Urothelium cell line (cell line): ENCODE measurements around the gene AATK.
"Not testable (repeated sequence)": the region's sequence is repeated elsewhere in the genome, so short reads cannot be mapped to it uniquely, and the experiment has no call there.

ENCODE experiments used
- DNase-seq: peaks from one replicate; pipeline ENCODE4 v3.0.0; 2011; ENCODE audit warnings: low spot score, mixed read lengths
- FAIRE-seq: peaks from 2 replicates; lab custom pipeline; 2011; peaks lifted over from hg19 to GRCh38; lab: Jason Lieb, UNC

The AATK gene

DNA sequence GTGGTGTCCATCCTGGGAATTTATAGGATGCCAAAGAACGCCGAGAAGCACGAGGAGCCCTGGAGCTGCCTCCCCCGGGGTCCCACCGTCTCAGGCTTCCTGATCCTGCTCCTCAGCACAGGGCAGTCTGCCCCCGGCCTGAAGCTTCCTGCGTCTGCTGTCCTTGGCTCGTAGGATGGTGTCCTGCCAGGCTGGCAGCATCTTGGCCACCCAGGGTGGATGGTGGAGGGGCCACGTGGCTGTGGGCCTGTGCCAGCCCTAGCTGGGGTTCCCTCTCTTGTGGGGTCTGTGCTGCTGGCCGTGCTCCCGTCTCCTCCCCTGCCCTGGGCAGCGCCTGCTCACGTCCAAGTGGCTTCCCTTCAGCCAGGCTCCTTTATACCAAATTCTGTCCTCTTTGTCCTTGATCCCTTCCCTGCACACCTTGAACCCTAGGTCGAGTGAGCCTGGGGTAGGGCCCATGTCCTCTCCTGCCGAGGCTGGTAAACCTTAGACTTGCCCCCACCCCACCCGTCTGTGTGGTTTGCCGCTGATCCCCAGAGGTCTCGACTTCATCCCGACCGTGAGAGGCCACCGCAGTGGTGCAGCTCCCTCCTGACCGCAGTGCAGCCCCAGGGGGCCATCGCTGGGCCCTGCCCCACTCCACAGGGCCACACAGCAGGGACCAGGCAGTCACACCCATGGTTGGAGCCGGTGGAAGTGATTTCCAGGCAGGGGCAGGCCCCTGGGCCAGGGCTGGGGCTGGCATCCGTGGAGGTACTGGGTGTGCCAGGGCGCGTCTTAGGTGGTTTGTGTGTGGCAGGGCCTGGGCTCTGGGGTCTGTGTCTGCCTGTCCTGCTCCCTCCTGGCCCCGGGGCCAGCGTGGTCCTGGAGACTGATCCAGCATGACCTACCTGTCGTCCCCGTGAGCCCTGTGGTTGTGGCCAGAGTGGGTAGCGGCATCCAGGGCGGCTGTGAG, 84.5 kb downstream of the AATK start:
- FAIRE-seq (no peak), DNase-seq (no peak)

DNA sequence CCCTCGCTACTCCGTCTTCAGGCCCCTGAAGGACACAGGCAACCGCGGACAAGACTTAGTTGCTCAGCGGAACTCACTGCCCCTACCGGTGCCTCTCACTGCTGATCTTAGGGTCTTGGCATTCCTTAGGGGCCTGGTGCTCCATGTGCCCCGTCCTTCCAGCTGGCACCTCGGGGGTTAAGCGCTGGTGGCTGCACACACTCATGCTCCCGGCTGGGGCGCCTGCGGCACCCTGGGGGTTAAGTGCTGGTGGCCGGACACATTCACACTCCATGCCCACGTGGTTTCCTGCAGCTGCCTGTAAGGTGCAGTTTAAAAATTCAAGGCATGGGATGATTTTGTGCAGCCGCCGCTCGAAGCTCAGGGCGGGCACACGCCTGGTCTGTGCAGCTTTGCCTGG, 86.0 kb downstream of the AATK start:
- FAIRE-seq (no peak), DNase-seq (no peak)

DNA sequence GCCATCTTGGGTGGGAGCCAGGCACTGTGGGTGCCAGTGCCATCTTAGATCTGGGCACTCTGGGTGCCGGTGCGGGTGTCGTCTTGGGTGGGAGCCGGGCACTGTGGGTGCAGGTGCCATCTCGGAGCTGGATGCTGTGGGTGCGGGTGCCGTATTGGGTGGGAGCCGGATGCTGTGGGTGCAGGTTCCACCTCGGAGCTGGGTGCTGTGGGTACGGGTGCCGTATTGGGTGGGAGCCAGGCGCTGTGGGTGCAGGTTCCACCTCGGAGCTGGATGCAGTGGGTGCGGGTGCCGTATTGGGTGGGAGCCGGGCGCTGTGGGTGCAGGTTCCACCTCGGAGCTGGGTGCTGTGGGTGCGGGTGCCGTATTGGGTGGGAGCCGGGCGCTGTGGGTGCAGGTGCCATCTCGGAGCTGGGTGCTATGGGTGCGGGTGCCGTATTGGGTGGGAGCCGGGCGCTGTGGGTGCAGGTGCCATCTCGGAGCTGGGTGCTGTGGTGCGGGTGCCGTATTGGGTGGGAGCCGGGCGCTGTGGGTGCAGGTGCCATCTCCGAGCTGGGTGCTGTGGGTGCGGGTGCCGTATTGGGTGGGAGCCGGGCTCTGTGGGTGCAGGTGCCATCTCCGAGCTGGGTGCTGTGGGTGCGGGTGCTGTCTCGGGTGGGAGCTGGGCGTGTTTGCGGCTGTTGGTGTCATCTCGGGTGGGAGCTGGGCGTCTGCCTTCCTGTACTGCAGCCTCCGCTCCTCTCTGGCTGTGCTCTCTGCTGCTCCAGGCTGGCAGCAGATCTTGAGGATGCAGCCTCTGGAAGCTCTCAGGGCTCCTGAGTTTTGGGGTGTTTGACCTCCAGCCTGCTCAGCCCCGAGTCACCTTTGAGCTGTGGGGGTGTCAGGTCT, 87.8 kb downstream of the AATK start:
- DNase-seq, FAIRE-seq: not testable (repeated sequence)

DNA sequence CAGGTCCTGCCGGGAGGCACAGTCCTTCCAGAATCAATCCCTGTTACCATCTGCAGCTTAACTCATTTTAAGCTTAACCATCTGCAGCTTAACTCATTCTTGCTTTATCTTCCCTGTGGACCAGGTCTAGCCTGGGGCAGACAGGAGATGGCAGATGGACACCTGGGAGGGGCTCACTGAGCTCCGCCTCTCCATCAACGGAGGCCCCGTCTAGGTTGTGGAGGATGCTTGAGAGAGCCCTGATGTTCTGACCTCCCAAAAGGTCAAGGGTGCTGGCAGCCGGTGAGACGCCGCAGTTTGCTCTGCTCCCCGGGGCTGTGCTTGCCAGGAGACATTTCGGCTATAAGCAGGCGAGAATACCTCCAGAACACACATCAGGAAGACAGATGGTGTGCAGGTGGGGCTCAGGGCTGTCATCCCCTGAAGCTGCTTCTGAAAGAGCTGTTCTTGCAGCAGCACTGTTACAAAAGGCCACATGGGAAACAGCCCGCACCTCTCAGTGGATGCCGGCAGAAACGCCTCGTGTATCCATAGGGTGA, 89.8 kb downstream of the AATK start:
- FAIRE-seq: no peak
- no peak for DNase-seq

DNA sequence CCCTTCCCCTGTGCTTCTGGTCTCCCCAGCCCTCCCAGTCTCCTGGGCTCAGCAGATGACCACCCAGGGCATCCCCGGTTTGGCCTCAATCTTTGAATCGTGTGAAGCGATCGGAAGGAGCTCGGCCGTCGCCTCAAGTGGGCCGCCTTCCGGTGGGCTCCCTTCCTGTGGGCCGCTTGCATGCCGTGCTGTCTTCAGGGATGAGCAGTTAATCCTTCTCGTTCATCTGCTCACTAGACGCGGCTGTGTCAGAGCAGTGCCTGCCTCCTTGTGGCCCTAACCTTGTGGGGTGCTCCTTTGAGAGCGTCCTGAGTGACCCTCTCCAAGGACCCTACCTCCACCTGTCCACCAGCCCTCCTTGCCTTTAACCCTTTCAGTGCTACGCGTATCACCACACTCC, 90.7 kb downstream of the AATK start:
- no peak for FAIRE-seq
- no peak for DNase-seq

DNA sequence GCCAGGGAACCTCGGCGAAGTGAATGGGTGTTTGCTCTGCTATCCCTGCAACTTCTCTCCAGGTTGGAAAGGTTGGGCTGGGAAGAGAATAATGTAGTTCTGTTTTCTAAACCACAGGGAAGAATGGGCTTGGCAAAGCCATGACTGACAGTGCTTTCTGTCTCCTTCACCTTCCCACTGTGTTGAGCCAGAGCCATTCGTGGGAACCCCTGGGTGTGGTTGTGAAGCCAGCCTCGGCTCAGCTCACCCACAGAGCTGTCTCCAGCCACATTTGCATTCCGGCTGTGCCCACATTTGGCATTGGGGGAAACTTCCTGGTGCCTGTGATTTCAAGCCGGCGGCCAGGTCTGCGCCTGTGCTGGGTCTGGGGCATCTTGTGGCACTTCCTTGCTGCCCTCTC, 91.1 kb downstream of the AATK start:
- DNase-seq (no peak), FAIRE-seq (no peak)

DNA sequence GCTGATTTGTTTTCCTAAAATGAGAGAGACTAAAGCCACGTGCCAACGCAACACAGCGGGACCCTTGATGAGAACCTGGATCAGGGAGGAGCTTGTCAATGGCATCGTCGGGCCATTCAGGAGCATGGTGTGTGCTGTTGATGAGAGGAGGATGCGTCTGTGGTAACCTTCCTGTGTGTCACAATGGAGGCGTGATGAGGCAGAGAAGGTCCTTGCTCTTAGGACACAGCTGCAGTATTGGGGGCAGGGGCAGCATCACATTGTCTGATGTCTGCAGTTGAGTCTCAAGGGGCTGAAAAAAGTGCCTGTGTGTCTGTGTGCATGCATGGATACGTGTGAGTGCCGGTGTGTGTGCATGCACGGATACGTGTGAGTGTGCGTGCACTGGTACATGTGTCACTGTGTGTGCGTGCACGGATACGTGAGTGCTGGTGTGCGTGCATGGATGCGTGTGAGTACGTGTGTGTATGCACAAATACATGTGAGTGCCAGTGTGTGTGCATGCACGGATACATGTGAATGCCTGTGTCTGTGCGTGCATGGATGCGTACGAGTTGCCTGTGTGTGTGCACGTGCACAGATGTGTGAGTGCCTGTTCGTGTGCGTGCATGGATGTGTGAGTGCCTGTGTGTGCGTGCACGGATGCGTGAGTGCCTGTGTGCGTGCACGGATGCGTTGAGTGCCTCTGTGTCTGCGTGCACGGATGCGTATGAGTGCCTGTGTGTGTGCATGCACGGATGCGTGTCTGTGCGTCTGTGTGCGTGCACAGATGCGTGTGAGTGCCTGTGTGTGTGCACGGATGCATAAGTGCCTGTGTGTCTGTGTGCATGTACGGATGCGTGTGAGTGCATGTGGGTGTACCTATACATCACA, 91.8 kb downstream of the AATK start:
- DNase-seq (no peak), FAIRE-seq (peak; percentile 100)

DNA sequence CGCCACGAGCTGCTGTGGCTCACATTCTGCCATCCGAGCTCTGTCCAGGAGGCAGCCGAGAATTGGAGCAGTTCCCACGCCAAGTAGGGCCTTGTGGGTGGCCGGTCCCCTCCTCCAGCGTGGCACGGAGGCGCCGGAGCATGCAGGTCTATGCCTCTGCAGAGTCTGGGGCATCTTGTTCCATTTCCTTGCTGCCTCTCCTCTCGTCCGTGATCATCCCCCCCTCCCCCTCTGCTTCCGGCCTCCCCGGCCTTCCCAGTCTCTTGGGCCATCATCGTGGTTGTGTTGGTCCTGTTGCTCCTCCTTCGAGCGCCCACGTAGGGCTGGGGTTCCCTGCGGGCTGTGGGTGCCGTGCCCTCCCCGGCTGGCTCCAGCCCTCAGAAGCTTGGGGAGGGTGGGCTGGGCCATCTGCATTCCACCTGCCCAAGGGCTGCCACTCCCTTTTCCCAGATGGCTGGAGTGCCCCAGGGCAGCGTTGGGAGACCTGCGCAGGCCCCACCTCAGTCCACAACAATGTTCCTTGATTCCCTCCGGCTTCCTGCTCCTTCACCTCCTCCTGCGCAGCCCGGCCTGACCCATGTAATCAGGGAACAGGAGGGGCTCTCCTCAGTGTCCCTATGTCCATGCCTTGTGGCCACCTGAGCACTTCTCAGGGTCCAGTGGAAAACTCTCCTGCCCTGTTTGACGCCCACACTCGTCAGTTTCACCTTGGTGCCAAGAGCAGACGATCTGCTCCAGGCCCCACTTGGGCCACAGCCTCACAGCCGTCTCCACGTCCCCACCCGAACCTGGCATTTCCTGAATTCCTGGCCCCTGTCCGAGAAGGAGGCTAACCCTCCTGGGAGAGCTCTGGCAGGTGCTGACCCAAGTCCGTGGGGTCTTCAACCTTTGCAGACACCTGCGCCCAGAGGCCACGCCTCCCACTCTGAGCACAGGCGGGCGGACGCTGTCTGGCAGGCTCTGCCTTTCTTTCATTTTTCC, 94.0 kb downstream of the AATK start:
- DNase-seq: no peak

DNA sequence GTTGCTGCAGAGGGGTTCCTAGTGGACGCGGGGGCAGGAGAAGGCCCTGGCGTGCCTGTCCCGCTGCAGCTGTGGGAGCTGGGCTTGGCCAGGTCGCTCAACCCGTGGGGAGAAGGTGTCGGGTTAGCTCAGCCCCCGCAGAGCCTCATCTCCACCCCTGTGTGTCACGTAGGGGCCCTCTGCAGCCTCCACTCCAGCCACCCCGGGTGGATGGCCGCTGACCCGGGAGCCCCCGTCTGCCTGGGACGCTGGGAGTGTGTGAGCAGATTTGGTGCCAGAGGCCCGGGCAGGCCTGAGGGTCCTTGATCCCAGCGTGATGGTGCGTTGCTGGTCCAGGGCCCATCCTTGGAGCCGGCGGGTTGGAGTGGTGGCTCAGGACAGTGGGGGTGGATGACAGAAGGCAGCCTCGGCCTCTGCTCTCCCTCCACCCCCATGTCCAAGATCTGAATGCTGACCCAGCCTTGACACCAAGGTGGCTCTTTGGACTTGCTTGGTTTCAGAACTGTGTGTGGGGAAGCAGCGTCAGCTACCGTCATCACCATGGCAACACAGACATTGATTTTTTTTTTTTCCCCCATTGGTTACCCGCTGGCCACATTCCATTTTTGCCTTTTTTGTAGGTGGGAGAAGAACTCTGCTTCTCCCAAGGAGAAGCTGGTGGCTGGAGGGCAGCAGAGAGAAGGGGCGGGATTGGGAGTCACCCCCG, 95.3 kb downstream of the AATK start:
- FAIRE-seq: no peak
- DNase-seq: no peak

More for the DNA sequence above, 94.0 kb downstream of the AATK start:
- FAIRE-seq: peak; percentile 95

DNA sequence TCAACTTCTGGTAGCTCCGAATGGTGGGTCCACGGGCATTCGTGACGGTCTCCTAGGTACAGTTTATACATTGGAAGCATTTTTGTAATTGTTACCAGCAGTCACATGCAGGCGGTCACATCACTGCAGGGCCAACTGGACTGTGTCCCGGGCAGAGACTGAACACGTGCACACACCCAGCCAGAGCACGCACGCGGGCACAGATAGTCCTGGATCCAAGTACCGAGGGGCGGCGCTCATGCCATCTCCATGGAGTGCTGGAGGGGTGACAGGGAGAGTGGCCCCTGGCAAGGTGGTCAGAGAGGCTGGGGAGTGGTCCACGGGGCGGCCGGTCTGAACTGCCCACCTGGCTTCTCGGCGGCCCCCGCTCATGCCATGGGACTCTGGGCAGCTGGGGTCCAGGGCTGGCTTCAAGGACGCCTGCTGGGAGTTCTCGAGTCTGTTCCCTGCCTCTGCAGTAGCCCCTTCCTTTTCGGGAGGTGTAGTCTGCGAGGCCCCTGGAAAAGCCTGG, 96.8 kb downstream of the AATK start:
- DNase-seq (no peak), FAIRE-seq (no peak)

DNA sequence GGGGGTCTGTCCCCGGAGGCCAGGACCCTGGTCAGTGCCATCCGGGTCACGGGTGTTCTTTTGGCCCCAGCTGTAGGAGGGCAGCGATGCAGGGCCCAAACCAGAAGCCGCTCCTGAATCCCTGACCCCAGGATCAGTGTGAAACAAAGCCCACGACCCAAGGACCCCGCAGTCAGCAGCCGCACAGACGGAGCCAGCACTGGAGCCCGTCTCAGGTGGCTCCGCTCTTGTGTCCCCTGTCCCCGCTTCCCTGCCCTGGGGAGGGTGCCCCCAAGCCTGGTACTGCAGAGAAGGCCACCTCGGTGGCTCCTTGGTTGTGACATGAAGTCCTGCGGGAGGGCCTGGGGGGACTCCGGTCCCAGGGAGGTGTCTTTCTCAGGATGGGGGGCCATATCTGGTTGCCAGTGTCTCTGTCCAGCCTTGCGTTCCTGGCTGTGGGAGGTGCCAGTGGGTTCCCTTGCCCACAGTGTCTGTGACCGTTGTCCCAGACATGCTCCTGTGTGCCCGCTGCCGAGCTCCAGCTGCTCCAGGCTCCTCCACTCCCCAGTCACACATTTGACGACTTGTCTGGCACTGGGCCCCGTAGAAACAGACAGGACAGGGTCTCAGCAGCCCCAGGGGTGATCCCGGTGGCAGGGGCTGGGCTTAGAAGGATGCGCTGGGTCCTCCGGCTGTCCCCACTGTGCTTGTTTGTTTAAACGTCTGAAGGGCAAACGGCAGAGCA, 97.4 kb downstream of the AATK start:
- DNase-seq (no peak), FAIRE-seq (no peak)

DNA sequence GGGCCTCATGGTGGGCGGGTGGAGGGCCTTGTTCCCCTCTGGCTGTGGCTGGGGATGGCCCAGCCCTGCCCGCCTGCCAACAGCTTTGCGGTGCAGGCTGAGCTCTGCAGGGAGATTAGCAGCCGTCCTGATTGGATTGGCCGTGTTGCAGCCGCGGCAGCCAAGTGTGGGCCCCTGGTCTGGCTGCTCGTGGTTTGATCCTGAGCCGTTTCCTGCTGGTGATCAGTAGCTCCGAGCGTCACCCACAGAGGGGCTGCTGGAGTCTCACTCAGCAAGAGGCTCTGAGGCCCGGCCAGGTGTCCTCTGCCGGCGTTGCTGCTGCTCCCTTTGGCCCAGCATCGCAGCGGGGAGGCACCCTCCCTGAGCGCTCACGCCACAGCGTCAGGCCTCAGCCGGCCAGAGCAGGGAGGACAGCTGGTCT, 98.6 kb downstream of the AATK start:
- no peak for DNase-seq
- FAIRE-seq: peak; percentile 37
